SK-N-SH (cell line): ENCODE results near the gene SAMD4A. TPM values are rescaled to one million over a fixed set of nuclear protein-coding genes. Genes with fewer than 3 reads are reported as not detected.

Source experiments
- CTCF ChIA-PET: fragments of 300-600, 350-600 bp; formaldehyde crosslinking; extraction: SDS; loops from one replicate; lab custom pipeline; 2021; lab: Yijun Ruan, JAX
- POLR2A ChIA-PET: fragments of 350-600 bp; sonication (Branson Sonifier 250); formaldehyde crosslinking; extraction: SDS; loops from one replicate; lab custom pipeline; 2020; ENCODE audit warnings: antibody characterized with exemption, inconsistent platforms; lab: Yijun Ruan, JAX
- DNase-seq: peaks from one replicate; pipeline ENCODE4 v3.0.0; 2012
- H2AFZ ChIP-seq: fragments of 200-600 bp; sonication (generic); 2 replicates; pipeline ENCODE4 v1.8.1; 2016; ENCODE audit warnings: antibody characterized with exemption, mild to moderate bottlenecking, low read depth
- H3F3A ChIP-seq: fragments of 200-600 bp; sonication (generic); replicated peaks from 2 replicates; pipeline ENCODE3; 2016; ENCODE audit warnings: antibody characterized with exemption, mild to moderate bottlenecking; ENCODE audit not compliant: insufficient read depth
- H3K27ac ChIP-seq, 2 experiments: fragments of 200-500 bp in 1 of 2; fragments of 200-600 bp in 1 of 2; sonication (Bioruptor generic) in 1 of 2; sonication (generic), shearing (Covaris generic) in 1 of 2; 2 replicates each; pipeline versions ENCODE4 v1.5.1 to v1.6.1; 2014 to 2016; ENCODE audit warnings: low read depth in 2 of 2, inconsistent platforms in 1 of 2, low read length in 1 of 2, mild to moderate bottlenecking in 1 of 2, mixed read lengths in 1 of 2
- H3K27me3 ChIP-seq: fragments of 200-600 bp; sonication (generic), shearing (Covaris generic); 2 replicates; pipeline ENCODE4 v1.6.1; 2016; ENCODE audit warnings: mixed run types; ENCODE audit not compliant: insufficient read depth
- H3K36me3 ChIP-seq, 2 experiments: fragments of 200-500 bp in 1 of 2; fragments of 200-600 bp in 1 of 2; sonication (Bioruptor generic) in 1 of 2; sonication (generic) in 1 of 2; replicated peaks in 1 of 2; 2 replicates each; pipeline versions ENCODE3 to v1.5.1; 2014 to 2016; ENCODE audit warnings: low read length in 1 of 2, mild to moderate bottlenecking in 1 of 2; ENCODE audit not compliant: insufficient read depth in 2 of 2, control insufficient read depth in 1 of 2
- H3K4me1 ChIP-seq, 2 experiments: fragments of 200-500 bp in 1 of 2; fragments of 200-600 bp in 1 of 2; sonication (Bioruptor generic) in 1 of 2; sonication (generic), shearing (Covaris generic) in 1 of 2; 2 replicates each; pipeline versions ENCODE4 v1.5.1 to v1.6.1; 2014 to 2016; ENCODE audit warnings: low read depth in 1 of 2, low read length in 1 of 2, mixed run types in 1 of 2; ENCODE audit not compliant: insufficient read depth in 2 of 2, control insufficient read depth in 1 of 2
- H3K4me2 ChIP-seq: fragments of 200-600 bp; sonication (generic), shearing (Covaris generic); 2 replicates; pipeline ENCODE4 v1.6.1; 2017; ENCODE audit warnings: mixed run types
- H3K4me3 ChIP-seq, 2 experiments: fragments of 200-500 bp in 1 of 2; fragments of 200-600 bp in 1 of 2; sonication (Bioruptor generic) in 1 of 2; sonication (generic), shearing (Covaris generic) in 1 of 2; 2 replicates each; pipeline versions ENCODE4 v1.5.1 to v1.8.1; 2014 to 2016; ENCODE audit warnings: low read depth in 2 of 2, inconsistent platforms in 1 of 2, low read length in 1 of 2, mild to moderate bottlenecking in 1 of 2, mixed read lengths in 1 of 2, moderate library complexity in 1 of 2
- H3K79me2 ChIP-seq: fragments of 200-600 bp; sonication (generic); 2 replicates; pipeline ENCODE4 v1.8.1; 2017; ENCODE audit warnings: mild to moderate bottlenecking; ENCODE audit not compliant: insufficient read depth
- H3K9ac ChIP-seq: fragments of 200-600 bp; sonication (generic); 2 replicates; pipeline ENCODE4 v1.6.1; 2017; ENCODE audit warnings: mixed run types
- H3K9me2 ChIP-seq: fragments of 200-600 bp; sonication (generic); 2 replicates; pipeline ENCODE4 v1.6.1; 2017; ENCODE audit warnings: mixed run types
- H3K9me3 ChIP-seq: fragments of 200-600 bp; sonication (generic); 2 replicates; pipeline ENCODE4 v1.6.1; 2017; ENCODE audit warnings: mixed run types, mild to moderate bottlenecking, moderate library complexity
- H4K20me1 ChIP-seq: fragments of 200-600 bp; sonication (generic); 2 replicates; pipeline ENCODE4 v1.6.1; 2017; ENCODE audit warnings: mild to moderate bottlenecking, mixed run types; ENCODE audit not compliant: insufficient read depth
- ELF1 ChIP-seq: IDR thresholded peaks from 2 replicates; pipeline ENCODE4 v1.4.0; 2012
- EP300 ChIP-seq, 2 experiments: IDR thresholded peaks; 2 replicates each; pipeline versions ENCODE4 v1.4.0 to v1.6.1; 2012; ENCODE audit warnings: borderline replicate concordance in 1 of 2, low read depth in 1 of 2, low read length in 1 of 2
- EZH2phosphoT487 ChIP-seq: fragments of 200-600 bp; sonication (generic); IDR thresholded peaks from 2 replicates; pipeline ENCODE4 v1.6.1; 2017; ENCODE audit warnings: low read depth, mixed run types, mild to moderate bottlenecking, antibody characterized with exemption, moderate library complexity, borderline replicate concordance
- FOSL2 ChIP-seq: IDR thresholded peaks from 2 replicates; pipeline ENCODE4 v1.4.0; 2012; ENCODE audit warnings: low read depth, mild to moderate bottlenecking, moderate library complexity, borderline replicate concordance
- FOXJ3 ChIP-seq: sonication (generic); formaldehyde crosslinking; IDR thresholded peaks from 2 replicates; pipeline ENCODE4 v1.5.1; 2020; ENCODE audit warnings: mild to moderate bottlenecking, missing genetic modification reagents
- FOXM1 ChIP-seq: IDR thresholded peaks from 2 replicates; pipeline ENCODE4 v1.4.0; 2012; ENCODE audit warnings: low read depth, mild to moderate bottlenecking
- GABPA ChIP-seq: IDR thresholded peaks from 2 replicates; pipeline ENCODE4 v1.4.0; 2012; ENCODE audit warnings: low read depth, mild to moderate bottlenecking
- GATA2 ChIP-seq: sonication (generic); formaldehyde crosslinking; IDR thresholded peaks from 2 replicates; pipeline ENCODE4 v1.5.0; 2020; ENCODE audit warnings: mild to moderate bottlenecking, missing genetic modification reagents
- MEF2A ChIP-seq: IDR thresholded peaks from 2 replicates; pipeline ENCODE4 v1.4.0; 2012; ENCODE audit warnings: low read depth, borderline replicate concordance
- NFIC ChIP-seq: IDR thresholded peaks from 2 replicates; pipeline ENCODE4 v1.4.0; 2012; ENCODE audit warnings: borderline replicate concordance
- POLR2AphosphoS5 ChIP-seq: IDR thresholded peaks from 2 replicates; pipeline ENCODE4 v1.6.1; 2012; ENCODE audit warnings: low read depth, low read length
- RCOR1 ChIP-seq: fragments of 150-350 bp; IDR thresholded peaks from 2 replicates; pipeline ENCODE4 v1.6.1; 2017; ENCODE audit warnings: antibody characterized with exemption, low read length
- RFX5 ChIP-seq: IDR thresholded peaks from 2 replicates; pipeline ENCODE4 v1.6.1; 2012; ENCODE audit warnings: mild to moderate bottlenecking, improper control_type of control experiment, low read length
- SIN3A ChIP-seq: IDR thresholded peaks from 2 replicates; pipeline ENCODE4 v1.6.1; 2012; ENCODE audit warnings: low read depth, mild to moderate bottlenecking, low read length, moderate library complexity, borderline replicate concordance
- SMC3 ChIP-seq: IDR thresholded peaks from 2 replicates; pipeline ENCODE4 v1.6.1; 2012; ENCODE audit warnings: low read depth, low read length, improper control_type of control experiment
- TAF1 ChIP-seq: IDR thresholded peaks from 2 replicates; pipeline ENCODE4 v1.6.1; 2012; ENCODE audit warnings: low read depth, mild to moderate bottlenecking, low read length, moderate library complexity, borderline replicate concordance
- TCF12 ChIP-seq: IDR thresholded peaks from 2 replicates; pipeline ENCODE4 v1.4.0; 2012
- TEAD4 ChIP-seq: IDR thresholded peaks from 2 replicates; pipeline ENCODE4 v1.4.0; 2012; ENCODE audit warnings: mild to moderate bottlenecking, borderline replicate concordance; ENCODE audit not compliant: insufficient read depth
- WGBS: methylation state at CpG from one replicate; pipeline ENCODE4 v1.1.6; 2017; ENCODE audit warnings: low lambda C conversion rate; 5-methylcytosine and 5-hydroxymethylcytosine counted together
- polyA plus RNA-seq, 3 experiments: library from polyadenylated mRNA; depleted of rRNA; stranded (reverse); fragments of >200 nt; gene quantifications; 2 replicates each; pipeline ENCODE4 v1.2.3, GENCODE V29; 2012
- TF ChIP-seq, protein P1 (sequence below): IDR thresholded peaks from 2 replicates; pipeline ENCODE4; 2012
- TF ChIP-seq, protein P2 (sequence below): IDR thresholded peaks from 2 replicates; pipeline ENCODE4 v1.6.1; 2012; ENCODE audit warnings: mild to moderate bottlenecking, low read depth, low read length, moderate library complexity
- TF ChIP-seq, protein P3 (sequence below): IDR thresholded peaks from 2 replicates; pipeline ENCODE4 v1.4.0; 2012; ENCODE audit warnings: low read depth, borderline replicate concordance
- TF ChIP-seq, protein P4 (sequence below): fragments of 150-350 bp; IDR thresholded peaks from 2 replicates; pipeline ENCODE4 v1.6.1; 2016; ENCODE audit warnings: mild to moderate bottlenecking, low read depth, low read length
- TF ChIP-seq, protein P5 (sequence below): fragments of 200-600 bp; sonication (generic); IDR thresholded peaks from 2 replicates; pipeline ENCODE4 v1.6.1; 2017; ENCODE audit warnings: antibody characterized with exemption, mild to moderate bottlenecking, moderate library complexity

Gene SAMD4A
- polyA plus RNA-seq, 1 of the 3 experiments (the other 2 are of a cell fraction): 5.0 TPM

DNA sequence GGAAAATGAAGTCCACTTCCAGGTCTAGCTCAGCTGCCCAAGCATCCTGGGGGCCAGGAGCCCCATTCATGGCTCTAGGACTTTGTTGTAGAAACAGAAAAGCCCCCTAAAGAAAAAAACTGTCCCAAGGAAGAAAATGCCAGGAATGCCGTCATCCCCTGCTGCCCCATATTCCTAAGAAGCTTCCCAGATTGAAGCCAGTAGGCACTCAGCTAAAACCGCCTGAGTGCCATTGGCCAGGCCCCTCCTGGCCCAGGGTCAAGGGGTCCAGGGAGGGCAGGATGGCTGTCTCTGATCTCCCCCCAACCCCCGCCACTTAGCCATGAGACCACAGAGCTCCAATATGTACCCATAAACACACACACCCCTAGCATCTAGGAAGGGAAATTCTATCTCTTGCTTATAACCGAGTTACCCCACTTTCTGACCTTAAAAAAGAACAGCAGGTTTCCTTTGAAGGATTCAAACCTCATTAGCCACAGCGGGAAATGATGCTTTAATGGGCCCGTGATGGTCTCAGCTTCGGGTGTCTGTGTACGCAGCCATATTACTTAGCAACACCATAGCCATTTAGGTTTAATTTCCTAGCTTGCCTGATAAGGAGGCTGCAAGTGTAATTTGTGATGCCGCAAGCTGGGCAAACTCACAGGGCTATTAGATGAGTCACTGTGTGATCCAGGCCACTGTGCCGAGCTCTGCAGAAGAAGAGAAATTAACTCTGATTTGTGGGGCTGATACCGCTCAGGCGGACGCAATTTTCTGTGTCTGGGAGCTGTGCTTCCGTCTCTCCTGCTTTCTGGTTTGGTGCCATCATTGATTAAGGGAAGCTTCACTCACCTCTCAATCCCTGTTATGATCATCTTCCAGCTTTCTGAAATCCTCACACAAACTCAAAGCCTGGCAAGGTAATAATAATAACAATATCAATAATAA lies 251.5 kb downstream of the SAMD4A start:
- 22% methylated on average over 14 of the region's 14 CpGs for WGBS
- Histone ChIP-seq H3F3A (peaks cover 5% of the 10 kb centered on the region), H3K27me3 (no peaks in the 10 kb centered on the region), H3K4me3 (peak overlapping the region in 1 of 2 experiments; percentile 12; a peak in 3 of 4 replicates), H3K9me2 (no peaks in the 10 kb centered on the region), H3K36me3 (no peaks in the 10 kb centered on the region), H3K4me2 (peak overlapping the region; percentile 53), H4K20me1 (no peaks in the 10 kb centered on the region), H3K4me1 (peaks cover 5 to 56% of the 10 kb centered on the region in 2 experiments; a peak in 3 of 4 replicates), H2AFZ (peak overlapping the region; percentile 62; the same call in 1 of the 2 replicates), H3K9ac (no peak overlapping the region), H3K9me3 (no peaks in the 10 kb centered on the region), H3K27ac (peak overlapping the region; percentile 67 to 100), H3K79me2 (no peaks in the 10 kb centered on the region)
- ChIA-PET CTCF (interaction anchor here (0.7 to 6.4 kb wide), 17 partner anchors 9 to 309 kb away, joined by 3 to 68 read pairs (median 4); partner anchors contain the start of genes CGRRF1, MAPK1IP1L and SAMD4A), POLR2A (interaction anchor here (0.6 to 4.1 kb wide), 20 partner anchors 10 to 233 kb away, joined by 3 to 63 read pairs (median 5); partner anchors contain the start of genes MAPK1IP1L, SOCS4 and WDHD1)
- DNase-seq: peak; percentile 76
- peak; percentile 87 for TF ChIP-seq TCF12
- TF ChIP-seq, protein P1, sequence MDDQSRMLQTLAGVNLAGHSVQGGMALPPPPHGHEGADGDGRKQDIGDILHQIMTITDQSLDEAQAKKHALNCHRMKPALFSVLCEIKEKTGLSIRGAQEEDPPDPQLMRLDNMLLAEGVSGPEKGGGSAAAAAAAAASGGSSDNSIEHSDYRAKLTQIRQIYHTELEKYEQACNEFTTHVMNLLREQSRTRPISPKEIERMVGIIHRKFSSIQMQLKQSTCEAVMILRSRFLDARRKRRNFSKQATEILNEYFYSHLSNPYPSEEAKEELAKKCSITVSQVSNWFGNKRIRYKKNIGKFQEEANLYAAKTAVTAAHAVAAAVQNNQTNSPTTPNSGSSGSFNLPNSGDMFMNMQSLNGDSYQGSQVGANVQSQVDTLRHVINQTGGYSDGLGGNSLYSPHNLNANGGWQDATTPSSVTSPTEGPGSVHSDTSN: peak; percentile 87
- TF ChIP-seq TAF1: no peak; the same call in 1 of the 2 replicates
- peak; percentile 90 for TF ChIP-seq RCOR1
- peak; percentile 94 for TF ChIP-seq FOSL2
- no peak for TF ChIP-seq RFX5
- TF ChIP-seq MEF2A: no peak
- TF ChIP-seq FOXM1: peak; percentile 40
- TF ChIP-seq, protein P2, sequence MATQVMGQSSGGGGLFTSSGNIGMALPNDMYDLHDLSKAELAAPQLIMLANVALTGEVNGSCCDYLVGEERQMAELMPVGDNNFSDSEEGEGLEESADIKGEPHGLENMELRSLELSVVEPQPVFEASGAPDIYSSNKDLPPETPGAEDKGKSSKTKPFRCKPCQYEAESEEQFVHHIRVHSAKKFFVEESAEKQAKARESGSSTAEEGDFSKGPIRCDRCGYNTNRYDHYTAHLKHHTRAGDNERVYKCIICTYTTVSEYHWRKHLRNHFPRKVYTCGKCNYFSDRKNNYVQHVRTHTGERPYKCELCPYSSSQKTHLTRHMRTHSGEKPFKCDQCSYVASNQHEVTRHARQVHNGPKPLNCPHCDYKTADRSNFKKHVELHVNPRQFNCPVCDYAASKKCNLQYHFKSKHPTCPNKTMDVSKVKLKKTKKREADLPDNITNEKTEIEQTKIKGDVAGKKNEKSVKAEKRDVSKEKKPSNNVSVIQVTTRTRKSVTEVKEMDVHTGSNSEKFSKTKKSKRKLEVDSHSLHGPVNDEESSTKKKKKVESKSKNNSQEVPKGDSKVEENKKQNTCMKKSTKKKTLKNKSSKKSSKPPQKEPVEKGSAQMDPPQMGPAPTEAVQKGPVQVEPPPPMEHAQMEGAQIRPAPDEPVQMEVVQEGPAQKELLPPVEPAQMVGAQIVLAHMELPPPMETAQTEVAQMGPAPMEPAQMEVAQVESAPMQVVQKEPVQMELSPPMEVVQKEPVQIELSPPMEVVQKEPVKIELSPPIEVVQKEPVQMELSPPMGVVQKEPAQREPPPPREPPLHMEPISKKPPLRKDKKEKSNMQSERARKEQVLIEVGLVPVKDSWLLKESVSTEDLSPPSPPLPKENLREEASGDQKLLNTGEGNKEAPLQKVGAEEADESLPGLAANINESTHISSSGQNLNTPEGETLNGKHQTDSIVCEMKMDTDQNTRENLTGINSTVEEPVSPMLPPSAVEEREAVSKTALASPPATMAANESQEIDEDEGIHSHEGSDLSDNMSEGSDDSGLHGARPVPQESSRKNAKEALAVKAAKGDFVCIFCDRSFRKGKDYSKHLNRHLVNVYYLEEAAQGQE: 0 out of 2 replicates have a peak, but pooled peaks have one; percentile 18
- peak; percentile 63 to 98; a peak in 3 of 4 replicates for TF ChIP-seq EP300 (IDR thresholded peaks at IDR 0.05; ENCODE audit: borderline replicate concordance in 1 of 2, low read depth in 1 of 2, low read length in 1 of 2)
- no peak for TF ChIP-seq GABPA
- TF ChIP-seq FOXJ3 (CRISPR knock-in tag): peak; percentile 97
- no peak for TF ChIP-seq ELF1
- TF ChIP-seq, protein P3, sequence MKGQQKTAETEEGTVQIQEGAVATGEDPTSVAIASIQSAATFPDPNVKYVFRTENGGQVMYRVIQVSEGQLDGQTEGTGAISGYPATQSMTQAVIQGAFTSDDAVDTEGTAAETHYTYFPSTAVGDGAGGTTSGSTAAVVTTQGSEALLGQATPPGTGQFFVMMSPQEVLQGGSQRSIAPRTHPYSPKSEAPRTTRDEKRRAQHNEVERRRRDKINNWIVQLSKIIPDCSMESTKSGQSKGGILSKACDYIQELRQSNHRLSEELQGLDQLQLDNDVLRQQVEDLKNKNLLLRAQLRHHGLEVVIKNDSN: peak; percentile 26; the same call in 1 of the 2 replicates
- no peak for TF ChIP-seq SMC3
- 0 out of 2 replicates have a peak, but pooled peaks have one; percentile 43 for TF ChIP-seq POLR2AphosphoS5
- TF ChIP-seq SIN3A: 0 out of 2 replicates have a peak, but pooled peaks have one; percentile 27
- TF ChIP-seq NFIC: peak; percentile 26; the same call in 1 of the 2 replicates
- TF ChIP-seq TEAD4: peak; percentile 73
- no peak for TF ChIP-seq EZH2phosphoT487
- TF ChIP-seq, protein P4, sequence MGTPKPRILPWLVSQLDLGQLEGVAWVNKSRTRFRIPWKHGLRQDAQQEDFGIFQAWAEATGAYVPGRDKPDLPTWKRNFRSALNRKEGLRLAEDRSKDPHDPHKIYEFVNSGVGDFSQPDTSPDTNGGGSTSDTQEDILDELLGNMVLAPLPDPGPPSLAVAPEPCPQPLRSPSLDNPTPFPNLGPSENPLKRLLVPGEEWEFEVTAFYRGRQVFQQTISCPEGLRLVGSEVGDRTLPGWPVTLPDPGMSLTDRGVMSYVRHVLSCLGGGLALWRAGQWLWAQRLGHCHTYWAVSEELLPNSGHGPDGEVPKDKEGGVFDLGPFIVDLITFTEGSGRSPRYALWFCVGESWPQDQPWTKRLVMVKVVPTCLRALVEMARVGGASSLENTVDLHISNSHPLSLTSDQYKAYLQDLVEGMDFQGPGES: no peak
- TF ChIP-seq, protein P5, sequence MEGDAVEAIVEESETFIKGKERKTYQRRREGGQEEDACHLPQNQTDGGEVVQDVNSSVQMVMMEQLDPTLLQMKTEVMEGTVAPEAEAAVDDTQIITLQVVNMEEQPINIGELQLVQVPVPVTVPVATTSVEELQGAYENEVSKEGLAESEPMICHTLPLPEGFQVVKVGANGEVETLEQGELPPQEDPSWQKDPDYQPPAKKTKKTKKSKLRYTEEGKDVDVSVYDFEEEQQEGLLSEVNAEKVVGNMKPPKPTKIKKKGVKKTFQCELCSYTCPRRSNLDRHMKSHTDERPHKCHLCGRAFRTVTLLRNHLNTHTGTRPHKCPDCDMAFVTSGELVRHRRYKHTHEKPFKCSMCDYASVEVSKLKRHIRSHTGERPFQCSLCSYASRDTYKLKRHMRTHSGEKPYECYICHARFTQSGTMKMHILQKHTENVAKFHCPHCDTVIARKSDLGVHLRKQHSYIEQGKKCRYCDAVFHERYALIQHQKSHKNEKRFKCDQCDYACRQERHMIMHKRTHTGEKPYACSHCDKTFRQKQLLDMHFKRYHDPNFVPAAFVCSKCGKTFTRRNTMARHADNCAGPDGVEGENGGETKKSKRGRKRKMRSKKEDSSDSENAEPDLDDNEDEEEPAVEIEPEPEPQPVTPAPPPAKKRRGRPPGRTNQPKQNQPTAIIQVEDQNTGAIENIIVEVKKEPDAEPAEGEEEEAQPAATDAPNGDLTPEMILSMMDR: no peak
- TF ChIP-seq GATA2 (CRISPR knock-in tag): peak; percentile 99
